ENCODE data around the gene IGFN1.
A peak's percentile ranks its signal among the peaks of the same experiment; 100 is the strongest.

Gene IGFN1

DNA sequence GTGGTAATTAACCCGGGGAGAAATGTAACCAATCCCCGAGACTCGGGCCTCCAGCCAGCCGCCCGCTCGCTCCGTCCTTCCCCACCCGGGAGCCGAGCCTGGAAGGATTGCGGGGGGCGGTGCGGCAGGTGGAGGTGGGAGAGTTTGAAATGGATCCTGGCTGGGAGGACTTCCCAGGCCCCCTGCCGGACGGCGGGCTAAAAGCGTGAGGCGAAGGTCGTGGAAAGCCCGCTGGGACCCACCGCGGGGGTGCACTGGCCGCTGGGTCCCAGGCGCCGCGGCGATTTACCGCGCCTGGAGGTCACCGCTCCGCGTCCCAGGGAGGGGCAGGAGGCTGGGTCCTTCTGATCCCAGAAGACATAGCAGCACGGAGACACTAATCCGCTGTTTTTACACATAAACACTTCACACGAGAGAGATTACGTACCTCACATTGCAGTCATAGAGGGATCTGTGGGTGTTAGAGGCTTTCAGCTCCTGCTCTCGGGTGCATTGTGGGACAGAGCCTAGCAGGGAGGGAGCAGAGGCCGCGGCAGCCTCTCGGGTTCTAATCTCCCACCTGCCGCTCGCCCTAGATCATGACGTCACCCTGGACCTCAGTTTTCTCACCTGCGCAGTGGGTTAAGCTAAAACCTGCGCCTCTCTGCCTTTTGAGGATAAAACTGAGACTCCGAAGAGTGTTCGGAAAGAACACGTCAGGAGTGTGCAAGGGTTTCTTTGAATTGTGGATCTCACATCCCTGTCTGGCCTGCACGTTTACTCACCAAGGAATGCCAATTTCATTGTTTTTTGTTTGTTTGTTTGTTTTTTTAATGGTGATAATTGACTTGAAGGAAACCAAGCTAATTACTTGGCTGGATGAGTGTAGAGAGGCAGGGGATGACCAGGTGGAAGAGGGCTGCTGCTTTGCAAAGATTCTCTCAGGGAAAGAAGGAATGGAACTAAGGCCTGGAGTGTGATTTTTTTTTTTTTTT is 19.3 kb upstream of the IGFN1 start:
- peak; percentile 51 for DNase-seq (ENCODE audit: low read depth)
- peak overlapping the region; percentile 77 for H3K4me3 ChIP-seq (ENCODE audit: low read length)
- TF ChIP-seq, protein P1, sequence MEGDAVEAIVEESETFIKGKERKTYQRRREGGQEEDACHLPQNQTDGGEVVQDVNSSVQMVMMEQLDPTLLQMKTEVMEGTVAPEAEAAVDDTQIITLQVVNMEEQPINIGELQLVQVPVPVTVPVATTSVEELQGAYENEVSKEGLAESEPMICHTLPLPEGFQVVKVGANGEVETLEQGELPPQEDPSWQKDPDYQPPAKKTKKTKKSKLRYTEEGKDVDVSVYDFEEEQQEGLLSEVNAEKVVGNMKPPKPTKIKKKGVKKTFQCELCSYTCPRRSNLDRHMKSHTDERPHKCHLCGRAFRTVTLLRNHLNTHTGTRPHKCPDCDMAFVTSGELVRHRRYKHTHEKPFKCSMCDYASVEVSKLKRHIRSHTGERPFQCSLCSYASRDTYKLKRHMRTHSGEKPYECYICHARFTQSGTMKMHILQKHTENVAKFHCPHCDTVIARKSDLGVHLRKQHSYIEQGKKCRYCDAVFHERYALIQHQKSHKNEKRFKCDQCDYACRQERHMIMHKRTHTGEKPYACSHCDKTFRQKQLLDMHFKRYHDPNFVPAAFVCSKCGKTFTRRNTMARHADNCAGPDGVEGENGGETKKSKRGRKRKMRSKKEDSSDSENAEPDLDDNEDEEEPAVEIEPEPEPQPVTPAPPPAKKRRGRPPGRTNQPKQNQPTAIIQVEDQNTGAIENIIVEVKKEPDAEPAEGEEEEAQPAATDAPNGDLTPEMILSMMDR (conservative IDR thresholded peaks at IDR 0.05; ENCODE audit: low read length): peak; percentile 35

DNA sequence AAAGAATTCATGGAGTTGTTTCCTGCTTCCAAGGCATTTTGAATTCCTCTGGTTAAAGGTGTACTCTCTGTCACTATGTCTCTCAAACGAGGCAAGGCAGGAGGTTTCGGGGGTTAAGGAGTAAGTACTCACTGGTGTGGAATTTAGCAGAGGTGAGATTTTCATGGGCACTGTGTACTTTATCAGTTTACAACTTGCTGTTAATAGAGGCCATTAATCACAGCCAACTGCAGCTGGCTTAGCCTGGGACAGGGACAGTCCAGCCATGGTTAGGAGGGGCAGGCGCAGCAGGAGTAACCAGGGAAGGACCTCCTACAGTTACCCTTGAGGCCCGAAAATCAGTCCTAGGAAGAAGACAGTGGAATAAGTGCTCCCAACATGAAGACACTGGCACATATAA is 18.3 kb upstream of the IGFN1 start:
- DNase-seq (ENCODE audit: low read depth): no peak
- TF ChIP-seq, protein P1 (conservative IDR thresholded peaks at IDR 0.05; ENCODE audit: low read length): no peak
- no peak overlapping the region for H3K4me3 ChIP-seq (ENCODE audit: low read length)

DNA sequence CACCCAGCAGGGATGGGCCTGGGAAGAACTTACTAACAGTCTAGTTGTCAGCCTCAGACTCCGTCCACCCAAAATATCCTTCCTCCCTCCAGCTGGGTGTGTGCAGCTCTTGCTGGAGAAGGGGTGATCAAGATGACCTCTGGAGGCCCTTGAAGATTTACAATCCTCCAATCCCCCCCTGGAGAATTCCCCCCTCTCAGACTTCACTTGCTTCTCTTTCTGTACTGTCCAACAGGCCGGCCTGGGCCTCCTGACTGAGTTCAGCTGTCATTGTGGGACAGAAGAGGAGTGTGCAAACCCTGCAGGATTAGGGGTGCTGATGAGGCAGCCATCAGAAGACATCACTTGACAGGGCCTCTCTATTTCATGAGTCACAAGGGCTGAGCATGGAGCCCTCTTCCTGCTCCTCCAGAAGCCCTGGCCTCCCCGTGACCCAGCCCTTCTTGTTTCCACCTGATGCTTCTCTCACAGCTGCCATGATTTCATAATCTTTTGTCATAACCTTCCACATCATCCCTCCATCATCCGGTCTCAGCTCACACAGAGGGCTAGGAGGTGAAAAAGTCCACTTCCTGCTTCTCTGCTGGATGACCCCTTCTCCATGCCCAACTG is 17.5 kb upstream of the IGFN1 start:
- TF ChIP-seq, protein P1 (conservative IDR thresholded peaks at IDR 0.05; ENCODE audit: low read length): no peak
- H3K4me3 ChIP-seq (ENCODE audit: low read length): no peak overlapping the region
- peak; percentile 13 for DNase-seq (ENCODE audit: low read depth)

DNA sequence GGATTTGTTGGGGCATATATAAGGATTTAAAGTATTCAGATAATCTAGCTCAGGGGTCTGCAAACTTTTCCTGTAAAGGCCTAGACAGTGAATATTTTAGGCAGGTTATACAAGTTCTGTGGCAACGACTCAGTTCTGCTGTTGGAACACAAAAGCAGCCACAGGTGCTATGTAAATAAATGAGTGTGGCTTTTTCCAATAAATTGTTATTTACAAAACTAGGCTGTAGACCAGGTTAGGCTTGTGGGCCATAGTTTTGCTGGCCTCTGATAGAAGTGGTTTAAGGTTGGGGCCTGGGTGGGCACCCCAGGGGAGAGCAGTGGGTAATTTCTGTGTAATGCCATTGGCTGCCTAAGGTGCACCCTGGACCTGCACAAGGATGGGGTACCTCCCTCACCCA is 16.9 kb upstream of the IGFN1 start:
- TF ChIP-seq, protein P1 (conservative IDR thresholded peaks at IDR 0.05; ENCODE audit: low read length): no peak
- no peak overlapping the region for H3K4me3 ChIP-seq (ENCODE audit: low read length)
- DNase-seq (ENCODE audit: low read depth): no peak

DNA sequence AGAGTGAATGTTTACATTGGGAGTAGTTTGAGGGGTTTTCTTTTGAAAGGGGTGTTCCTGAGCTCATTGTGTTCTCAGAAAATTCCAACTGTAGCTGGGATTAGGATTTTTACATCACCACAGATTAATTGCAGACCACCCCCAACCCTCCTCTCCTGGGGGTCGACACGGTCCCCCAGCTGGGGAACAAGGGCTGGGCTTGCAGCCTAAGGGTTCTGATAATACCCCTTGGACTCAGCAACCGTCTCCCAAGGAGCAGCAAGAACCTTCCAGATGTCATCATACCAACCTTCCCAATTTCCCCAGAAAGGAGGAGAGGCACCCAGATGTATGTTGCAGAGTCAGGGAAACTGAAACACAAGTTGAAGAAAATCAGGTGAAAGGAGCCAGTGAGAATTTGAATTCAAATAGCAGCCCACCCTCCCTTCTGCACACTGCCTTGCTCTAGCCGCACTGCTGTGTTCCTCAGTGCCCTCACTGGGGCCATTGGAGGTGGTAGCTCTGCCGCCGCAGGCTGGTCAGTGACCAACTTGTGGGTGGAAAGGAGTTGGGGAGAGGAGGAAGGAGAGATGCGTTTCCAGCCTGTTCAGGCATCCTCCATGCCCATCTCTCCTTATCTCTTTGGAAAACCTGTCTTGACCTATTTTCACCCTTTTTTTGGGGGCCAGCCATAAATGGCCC is 14.7 kb upstream of the IGFN1 start:
- DNase-seq (ENCODE audit: low read depth): no peak
- H3K4me3 ChIP-seq (ENCODE audit: low read length): no peak overlapping the region
- TF ChIP-seq, protein P1 (conservative IDR thresholded peaks at IDR 0.05; ENCODE audit: low read length): no peak

DNA sequence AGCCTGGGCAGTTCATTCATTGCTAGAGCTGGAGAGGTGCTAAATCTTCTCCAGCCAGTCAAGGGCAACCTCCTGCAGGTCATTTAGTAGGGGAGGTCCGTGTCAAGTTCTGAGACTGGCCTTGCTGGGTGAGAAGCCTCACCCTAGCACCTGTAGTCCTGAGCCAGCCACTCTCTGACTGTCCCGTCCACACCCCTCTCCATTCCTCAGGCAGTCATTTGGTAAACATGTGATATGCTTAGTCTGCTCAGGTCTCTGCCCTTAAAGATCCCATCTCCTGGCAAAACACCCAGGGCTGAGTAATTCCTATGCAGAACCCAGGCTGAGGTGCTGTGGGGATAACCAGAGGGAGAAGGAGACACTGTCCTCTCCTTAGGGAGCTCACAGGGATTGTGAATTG is 13.7 kb upstream of the IGFN1 start:
- peak; percentile 14 for DNase-seq (ENCODE audit: low read depth)
- H3K4me3 ChIP-seq (ENCODE audit: low read length): no peak overlapping the region
- TF ChIP-seq, protein P1 (conservative IDR thresholded peaks at IDR 0.05; ENCODE audit: low read length): no peak
